CD14-positive monocyte (primary cell): ENCODE results near the gene MRPL51. TPM values are rescaled to one million over a fixed set of nuclear protein-coding genes. Genes with fewer than 3 reads are reported as not detected.

ENCODE experiments used
- DNase-seq, 3 donors: peaks; one replicate each; pipeline ENCODE4 v3.0.0-alpha.2; 2011 to 2022
- H2AFZ ChIP-seq: 2 replicates; pipeline ENCODE4 v1.6.0; 2012; ENCODE audit warnings: mild to moderate bottlenecking, low read depth, low read length, inconsistent platforms; ENCODE audit not compliant: insufficient read depth, poor library complexity, severe bottlenecking
- H3K27ac ChIP-seq, 2 donors: 1 replicate in 1 of 2; 2 replicates in 1 of 2; pipeline ENCODE4 v1.5.1; 2012 to 2013; ENCODE audit warnings: low read length in 2 of 2, control low read depth in 1 of 2, inconsistent platforms in 1 of 2, low read depth in 1 of 2, mild to moderate bottlenecking in 1 of 2
- H3K27me3 ChIP-seq, 2 donors: one replicate each; pipeline versions ENCODE4 v1.6.0 to v1.6.1; 2011 to 2013; ENCODE audit warnings: low read length in 2 of 2; ENCODE audit not compliant: control insufficient read depth in 2 of 2, insufficient read depth in 2 of 2
- H3K36me3 ChIP-seq, 2 donors: replicated peaks in 1 of 2; 1 replicate in 1 of 2; 2 replicates in 1 of 2; pipeline versions ENCODE4 v1.5.1 to v1.6.1; 2012 to 2013; ENCODE audit warnings: low read length in 2 of 2, control low read depth in 1 of 2, inconsistent platforms in 1 of 2, mild to moderate bottlenecking in 1 of 2; ENCODE audit not compliant: insufficient read depth in 2 of 2, control insufficient read depth in 1 of 2
- H3K4me1 ChIP-seq, 2 donors: 1 replicate in 1 of 2; 2 replicates in 1 of 2; pipeline versions ENCODE4 v1.5.1 to v1.6.1; 2012 to 2013; ENCODE audit warnings: low read length in 2 of 2, control low read depth in 1 of 2, inconsistent platforms in 1 of 2, mild to moderate bottlenecking in 1 of 2, moderate library complexity in 1 of 2; ENCODE audit not compliant: insufficient read depth in 2 of 2, control insufficient read depth in 1 of 2
- H3K4me2 ChIP-seq: replicated peaks from 2 replicates; pipeline ENCODE3; 2012; ENCODE audit warnings: low read length, moderate library complexity, mild to moderate bottlenecking; ENCODE audit not compliant: poor library complexity, severe bottlenecking; ENCODE audit errors: extremely low read depth
- H3K4me3 ChIP-seq, 3 experiments: fragments of 200-600 bp in 1 of 3; sonication (generic) in 1 of 3; replicated peaks in 1 of 3; 1 replicate in 2 of 3; 2 replicates in 1 of 3; pipeline ENCODE4 v1.5.1; 2011 to 2013; ENCODE audit warnings: low read length in 3 of 3, mild to moderate bottlenecking in 3 of 3, control low read depth in 2 of 3, low read depth in 2 of 3, inconsistent platforms in 1 of 3, moderate library complexity in 1 of 3
- H3K79me2 ChIP-seq: 2 replicates; pipeline ENCODE4 v1.6.0; 2012; ENCODE audit warnings: mild to moderate bottlenecking, control low read depth, inconsistent platforms, low read length, moderate library complexity; ENCODE audit not compliant: insufficient read depth
- H3K9ac ChIP-seq: 2 replicates; pipeline ENCODE4 v1.6.0; 2017; ENCODE audit warnings: low read length, mild to moderate bottlenecking; ENCODE audit not compliant: insufficient read depth, poor library complexity, severe bottlenecking
- H3K9me3 ChIP-seq, 2 donors: replicated peaks in 1 of 2; 1 replicate in 1 of 2; 2 replicates in 1 of 2; pipeline versions ENCODE4 v1.5.1 to v1.6.1; 2012 to 2013; ENCODE audit warnings: low read length in 2 of 2, control low read depth in 1 of 2; ENCODE audit not compliant: control insufficient read depth in 1 of 2, insufficient read depth in 1 of 2
- H4K20me1 ChIP-seq: 2 replicates; pipeline ENCODE4 v1.6.0; 2012; ENCODE audit warnings: mild to moderate bottlenecking, low read length, control low read depth, moderate library complexity; ENCODE audit not compliant: insufficient read depth
- H3K27ac Mint-ChIP-seq, 7 donors: one replicate each; pipeline ENCODE4 v1.8.0; 2020; ENCODE audit warnings: mild to moderate bottlenecking in 7 of 7, mixed read lengths in 7 of 7, moderate library complexity in 6 of 7, inconsistent platforms in 2 of 7
- H3K27me3 Mint-ChIP-seq, 3 donors: one replicate each; pipeline ENCODE4 v1.8.0; 2021 to 2022; ENCODE audit warnings: low read depth in 3 of 3, mild to moderate bottlenecking in 3 of 3, mixed read lengths in 3 of 3, moderate library complexity in 3 of 3, inconsistent platforms in 1 of 3
- H3K36me3 Mint-ChIP-seq, 2 donors: one replicate each; pipeline ENCODE4 v1.8.0; 2020; ENCODE audit warnings: mixed read lengths in 2 of 2, inconsistent platforms in 1 of 2, mild to moderate bottlenecking in 1 of 2
- H3K4me1 Mint-ChIP-seq: one replicate; pipeline ENCODE4 v1.8.0; 2020; ENCODE audit warnings: mild to moderate bottlenecking, mixed read lengths
- H3K4me3 Mint-ChIP-seq, 2 donors: one replicate each; pipeline ENCODE4 v1.8.0; 2020; ENCODE audit warnings: mild to moderate bottlenecking in 2 of 2, mixed read lengths in 2 of 2, moderate library complexity in 1 of 2
- H3K9me3 Mint-ChIP-seq, 7 donors: one replicate each; pipeline ENCODE4 v1.8.0; 2020 to 2022; ENCODE audit warnings: mixed read lengths in 7 of 7, mild to moderate bottlenecking in 6 of 7, moderate library complexity in 6 of 7, inconsistent platforms in 2 of 7
- WGBS: methylation state at CpG from one replicate; pipeline ENCODE4 v1.1.5; 2013; ENCODE audit warnings: missing lambda C conversion rate; ENCODE audit not compliant: insufficient coverage; 5-methylcytosine and 5-hydroxymethylcytosine counted together
- intact Hi-C, 2 donors: fragments of 100-400 bp; cut with micrococcal nuclease; formaldehyde crosslinking; loops; one replicate each; pipeline versions ENCODE4 v1.15.0 to v1.15.1; 2023
- polyA plus RNA-seq, 3 donors: library from polyadenylated mRNA; depleted of rRNA in 1 of 3; unstranded in 2 of 3; stranded (reverse) in 1 of 3; fragments of 300-500 nt in 2 of 3; fragments of >200 nt in 1 of 3; fragmentation: Illumina TruSeq in 2 of 3; gene quantifications; 1 replicate in 2 of 3; 2 replicates in 1 of 3; pipeline ENCODE4 v1.2.3, GENCODE V29; 2012 to 2021
- TF ChIP-seq, protein P1 (sequence below): fragments of 200-600 bp; IDR thresholded peaks from one replicate; pipeline ENCODE4 v1.8.0; 2022; ENCODE audit warnings: antibody characterized with exemption, mild to moderate bottlenecking

Gene MRPL51
- polyA plus RNA-seq, 3 donors, result 22.0 to 238 (median 189) TPM

DNA sequence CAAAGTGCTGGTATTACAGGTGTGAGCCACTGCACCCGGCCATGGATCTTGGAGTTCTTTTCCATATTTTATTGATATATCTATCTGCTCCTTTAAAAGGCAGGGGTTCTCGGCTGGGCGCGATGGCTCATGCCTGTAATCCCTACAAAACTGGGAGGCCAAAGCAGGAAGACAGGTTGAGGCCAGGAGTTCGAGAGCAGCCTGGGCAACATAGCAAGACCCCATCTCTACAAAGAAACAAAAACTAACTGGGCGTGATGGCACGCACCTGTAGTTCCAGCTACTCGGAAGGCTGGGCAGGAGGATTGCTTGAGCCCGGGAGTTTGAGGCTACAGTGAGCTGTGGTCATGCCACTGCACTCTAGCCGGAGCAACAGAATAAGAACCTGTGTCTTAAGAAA is 29.1 kb upstream of the MRPL51 start:
- Mint-ChIP-seq H3K4me3 (no peak overlapping the region), H3K4me1 (no peaks in the 10 kb centered on the region), H3K9me3 (no peaks in the 10 kb centered on the region), H3K36me3 (peaks cover 81 to 93% of the 10 kb centered on the region in 2 donors), H3K27ac (peak overlapping the region in 1 of 7 donors; percentile 66), H3K27me3 (no peaks in the 10 kb centered on the region)
- intact Hi-C loops, result no loop called here
- no peaks in the 10 kb centered on the region for H4K20me1 ChIP-seq
- H3K9ac ChIP-seq, result no peak overlapping the region
- H2AFZ ChIP-seq, result no peak overlapping the region
- H3K27me3 ChIP-seq, result no peaks in the 10 kb centered on the region
- no CpG with 5 or more reads among the region's 10 CpGs for WGBS
- H3K79me2 ChIP-seq, result no peaks in the 10 kb centered on the region
- DNase-seq, result no peak
- no peaks in the 10 kb centered on the region for H3K9me3 ChIP-seq
- H3K27ac ChIP-seq, result no peak overlapping the region
- no peaks in the 10 kb centered on the region for H3K4me1 ChIP-seq
- H3K36me3 ChIP-seq, result peaks cover 91 to 99% of the 10 kb centered on the region in 2 donors
- H3K4me3 ChIP-seq, result no peak overlapping the region
- TF ChIP-seq, protein P1, sequence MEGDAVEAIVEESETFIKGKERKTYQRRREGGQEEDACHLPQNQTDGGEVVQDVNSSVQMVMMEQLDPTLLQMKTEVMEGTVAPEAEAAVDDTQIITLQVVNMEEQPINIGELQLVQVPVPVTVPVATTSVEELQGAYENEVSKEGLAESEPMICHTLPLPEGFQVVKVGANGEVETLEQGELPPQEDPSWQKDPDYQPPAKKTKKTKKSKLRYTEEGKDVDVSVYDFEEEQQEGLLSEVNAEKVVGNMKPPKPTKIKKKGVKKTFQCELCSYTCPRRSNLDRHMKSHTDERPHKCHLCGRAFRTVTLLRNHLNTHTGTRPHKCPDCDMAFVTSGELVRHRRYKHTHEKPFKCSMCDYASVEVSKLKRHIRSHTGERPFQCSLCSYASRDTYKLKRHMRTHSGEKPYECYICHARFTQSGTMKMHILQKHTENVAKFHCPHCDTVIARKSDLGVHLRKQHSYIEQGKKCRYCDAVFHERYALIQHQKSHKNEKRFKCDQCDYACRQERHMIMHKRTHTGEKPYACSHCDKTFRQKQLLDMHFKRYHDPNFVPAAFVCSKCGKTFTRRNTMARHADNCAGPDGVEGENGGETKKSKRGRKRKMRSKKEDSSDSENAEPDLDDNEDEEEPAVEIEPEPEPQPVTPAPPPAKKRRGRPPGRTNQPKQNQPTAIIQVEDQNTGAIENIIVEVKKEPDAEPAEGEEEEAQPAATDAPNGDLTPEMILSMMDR, result no peak
- no peak overlapping the region for H3K4me2 ChIP-seq

- H3K4me3 Mint-ChIP-seq, result no peak overlapping the region
- H3K27ac Mint-ChIP-seq, result peak overlapping the region in 1 of 7 donors; percentile 50
- Histone ChIP-seq H3K9me3 (no peaks in the 10 kb centered on the region), H3K36me3 (peaks cover 85 to 99% of the 10 kb centered on the region in 2 donors), H2AFZ (no peak overlapping the region), H3K4me3 (no peak overlapping the region), H3K4me2 (no peak overlapping the region), H4K20me1 (no peaks in the 10 kb centered on the region), H3K79me2 (no peaks in the 10 kb centered on the region), H3K9ac (no peak overlapping the region), H3K4me1 (no peaks in the 10 kb centered on the region), H3K27me3 (no peaks in the 10 kb centered on the region), H3K27ac (no peak overlapping the region)
- no peaks in the 10 kb centered on the region for H3K9me3 Mint-ChIP-seq
- WGBS, result no CpG with 5 or more reads among the region's 3 CpGs
- H3K4me1 Mint-ChIP-seq, result no peaks in the 10 kb centered on the region
- H3K36me3 Mint-ChIP-seq, result peaks cover 76 to 94% of the 10 kb centered on the region in 2 donors
- intact Hi-C loops, result no loop called here
- TF ChIP-seq, protein P1, result no peak
- DNase-seq, result no peak
- H3K27me3 Mint-ChIP-seq, result no peaks in the 10 kb centered on the region
Measured at GRCh38 chr12:6520186-6520585, 27.1 kb upstream of the MRPL51 start.
